Astrocyte (in vitro differentiated cells and primary cell): ENCODE data around the gene EPAS1. TPM values are rescaled to one million over a fixed set of nuclear protein-coding genes. Genes with fewer than 3 reads are reported as not detected.

Experiments used
- DNase-seq: peaks from one replicate; pipeline ENCODE4 v3.0.0-alpha.2; 2010; ENCODE audit warnings: low read depth
- FAIRE-seq: peaks from 2 replicates; lab custom pipeline; 2011; peaks lifted over from hg19 to GRCh38; lab: Jason Lieb, UNC
- H2AFZ ChIP-seq: 2 replicates; pipeline ENCODE4 v1.6.0; 2012; ENCODE audit warnings: low read depth, low read length, inconsistent platforms
- H3K27ac ChIP-seq: 2 replicates; pipeline ENCODE4 v1.5.1; 2011; ENCODE audit warnings: low read depth, low read length, inconsistent platforms
- H3K27me3 ChIP-seq: 2 replicates; pipeline ENCODE4 v1.6.0; 2011; ENCODE audit warnings: low read length, inconsistent platforms; ENCODE audit not compliant: insufficient read depth
- H3K36me3 ChIP-seq: 2 replicates; pipeline ENCODE4 v1.5.1; 2011; ENCODE audit warnings: low read length, inconsistent platforms; ENCODE audit not compliant: insufficient read depth
- H3K4me1 ChIP-seq: 2 replicates; pipeline ENCODE4 v1.5.1; 2011; ENCODE audit warnings: low read length, inconsistent platforms; ENCODE audit not compliant: insufficient read depth
- H3K4me2 ChIP-seq: 2 replicates; pipeline ENCODE4 v1.6.0; 2012; ENCODE audit warnings: low read length, inconsistent platforms
- H3K4me3 ChIP-seq: 2 replicates; pipeline ENCODE4 v1.5.1; 2011; ENCODE audit warnings: low read depth, mild to moderate bottlenecking, low read length, inconsistent platforms; ENCODE audit not compliant: insufficient read depth
- H3K79me2 ChIP-seq: 2 replicates; pipeline ENCODE4 v1.6.0; 2012; ENCODE audit warnings: mild to moderate bottlenecking, low read length, inconsistent platforms; ENCODE audit not compliant: insufficient read depth
- H3K9ac ChIP-seq: 2 replicates; pipeline ENCODE4 v1.6.0; 2012; ENCODE audit warnings: mild to moderate bottlenecking, low read length, inconsistent platforms
- H3K9me3 ChIP-seq: 2 replicates; pipeline ENCODE4 v1.5.1; 2012; ENCODE audit warnings: low read depth, mild to moderate bottlenecking, low read length, inconsistent platforms; ENCODE audit not compliant: insufficient read depth
- H4K20me1 ChIP-seq: 2 replicates; pipeline ENCODE4 v1.6.0; 2012; ENCODE audit warnings: low read length, inconsistent platforms; ENCODE audit not compliant: insufficient read depth
- H3K27ac Mint-ChIP-seq: one replicate; pipeline ENCODE4 v1.8.0; 2021; ENCODE audit warnings: mild to moderate bottlenecking, mixed read lengths; ENCODE audit not compliant: unreplicated experiment
- H3K27me3 Mint-ChIP-seq: one replicate; pipeline ENCODE4 v1.8.0; 2021; ENCODE audit warnings: low read depth, mixed read lengths; ENCODE audit not compliant: unreplicated experiment
- H3K36me3 Mint-ChIP-seq: one replicate; pipeline ENCODE4 v1.8.0; 2021; ENCODE audit warnings: low read depth, mixed read lengths; ENCODE audit not compliant: unreplicated experiment
- H3K4me1 Mint-ChIP-seq: one replicate; pipeline ENCODE4 v1.8.0; 2021; ENCODE audit warnings: low read depth, mixed read lengths; ENCODE audit not compliant: unreplicated experiment
- H3K4me3 Mint-ChIP-seq: one replicate; pipeline ENCODE4 v1.8.0; 2021; ENCODE audit warnings: mild to moderate bottlenecking, moderate library complexity, mixed read lengths; ENCODE audit not compliant: unreplicated experiment
- H3K9me3 Mint-ChIP-seq: one replicate; pipeline ENCODE4 v1.8.0; 2021; ENCODE audit warnings: mild to moderate bottlenecking, mixed read lengths; ENCODE audit not compliant: unreplicated experiment
- CTCF ChIP-seq: IDR thresholded peaks from 2 replicates; pipeline ENCODE4 v1.5.1; 2011; ENCODE audit warnings: low read depth, mild to moderate bottlenecking, inconsistent platforms, low read length, moderate library complexity; ENCODE audit not compliant: insufficient read depth
- EZH2 ChIP-seq: IDR thresholded peaks from 2 replicates; pipeline ENCODE4 v1.6.1; 2012; ENCODE audit warnings: mild to moderate bottlenecking, low read length, inconsistent platforms; ENCODE audit not compliant: insufficient read depth
- total RNA-seq: library from RNA; stranded (reverse); gene quantifications from 2 replicates; pipeline ENCODE4 v1.2.1, GENCODE V29; 2021

Gene EPAS1
- total RNA-seq, 1 donor from 2014 or later: 42.8 TPM

GRCh38 chr2:46296216-46296839 is 879 bp upstream of the EPAS1 start:
- H3K9ac ChIP-seq: peak overlapping the region; percentile 66
- no peaks in the 10 kb centered on the region for H3K36me3 ChIP-seq
- H4K20me1 ChIP-seq: peaks cover 4% of the 10 kb centered on the region
- peak overlapping the region; percentile 58 for H3K4me3 ChIP-seq
- no peaks in the 10 kb centered on the region for H3K9me3 ChIP-seq
- peaks cover 32% of the 10 kb centered on the region for H3K4me1 ChIP-seq
- H3K4me2 ChIP-seq: peak overlapping the region; percentile 86
- peaks cover 5% of the 10 kb centered on the region for H3K9me3 Mint-ChIP-seq
- FAIRE-seq (no peak), DNase-seq (no peak)
- peaks cover 62% of the 10 kb centered on the region for H3K27me3 Mint-ChIP-seq
- H3K4me1 Mint-ChIP-seq: peaks cover 3% of the 10 kb centered on the region
- no peaks in the 10 kb centered on the region for H3K36me3 Mint-ChIP-seq
- H2AFZ ChIP-seq: peak overlapping the region; percentile 82
- no peaks in the 10 kb centered on the region for H3K79me2 ChIP-seq
- H3K27ac ChIP-seq: no peak overlapping the region
- peaks cover 50% of the 10 kb centered on the region for H3K27me3 ChIP-seq
- peak overlapping the region; percentile 77 for H3K4me3 Mint-ChIP-seq
- H3K27ac Mint-ChIP-seq: no peak overlapping the region
- TF ChIP-seq CTCF (no peak), EZH2 (no peak)

DNA sequence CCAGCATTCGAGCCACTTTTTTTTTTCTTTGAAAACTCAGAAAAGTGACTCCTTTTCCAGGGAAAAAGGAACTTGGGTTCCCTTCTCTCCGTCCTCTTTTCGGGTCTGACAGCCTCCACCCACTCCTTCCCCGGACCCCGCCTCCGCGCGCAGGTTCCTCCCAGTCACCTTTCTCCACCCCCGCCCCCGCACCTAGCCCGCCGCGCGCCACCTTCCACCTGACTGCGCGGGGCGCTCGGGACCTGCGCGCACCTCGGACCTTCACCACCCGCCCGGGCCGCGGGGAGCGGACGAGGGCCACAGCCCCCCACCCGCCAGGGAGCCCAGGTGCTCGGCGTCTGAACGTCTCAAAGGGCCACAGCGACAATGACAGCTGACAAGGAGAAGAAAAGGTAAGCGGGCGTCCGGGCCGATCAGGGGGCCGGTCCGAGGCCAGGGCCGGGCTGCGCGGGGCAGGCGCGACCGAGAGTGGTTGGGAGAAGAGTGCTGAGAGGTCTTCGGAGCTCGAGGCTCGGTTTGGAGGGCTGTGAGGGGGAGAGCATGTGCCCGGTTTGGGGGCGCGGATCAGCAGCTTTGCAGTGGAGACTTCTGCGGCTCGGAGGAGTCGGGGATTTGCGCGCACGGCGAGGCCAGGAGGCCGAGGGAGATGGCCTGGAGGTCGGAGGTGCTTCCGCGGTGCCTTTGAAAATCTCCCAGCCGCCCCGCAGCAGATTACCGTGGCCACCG is 502 bp downstream of the EPAS1 start:
- Histone ChIP-seq H2AFZ (peak overlapping the region; percentile 72), H3K27me3 (peaks cover 61% of the 10 kb centered on the region), H3K27ac (no peak overlapping the region), H4K20me1 (peaks cover 4% of the 10 kb centered on the region), H3K4me2 (peak overlapping the region; percentile 86), H3K9me3 (no peaks in the 10 kb centered on the region), H3K4me3 (peak overlapping the region; percentile 67), H3K36me3 (no peaks in the 10 kb centered on the region), H3K4me1 (peaks cover 32% of the 10 kb centered on the region), H3K79me2 (no peaks in the 10 kb centered on the region), H3K9ac (peak overlapping the region; percentile 70)
- DNase-seq (no peak), FAIRE-seq (no peak)
- H3K36me3 Mint-ChIP-seq: no peaks in the 10 kb centered on the region
- H3K4me1 Mint-ChIP-seq: peaks cover 3% of the 10 kb centered on the region
- H3K27ac Mint-ChIP-seq: no peak overlapping the region
- peak; percentile 59 for TF ChIP-seq EZH2
- no peak for TF ChIP-seq CTCF
- H3K9me3 Mint-ChIP-seq: peaks cover 1% of the 10 kb centered on the region
- peak overlapping the region; percentile 89 for H3K4me3 Mint-ChIP-seq
- H3K27me3 Mint-ChIP-seq: peaks cover 61% of the 10 kb centered on the region

GRCh38 chr2:46298272-46298521 is 990 bp downstream of the EPAS1 start:
- FAIRE-seq (no peak), DNase-seq (no peak)
- Histone ChIP-seq H3K9ac (peak overlapping the region; percentile 70), H2AFZ (peak overlapping the region; percentile 72), H3K4me1 (peaks cover 32% of the 10 kb centered on the region), H3K9me3 (no peaks in the 10 kb centered on the region), H3K27ac (no peak overlapping the region), H3K79me2 (no peaks in the 10 kb centered on the region), H3K4me3 (peak overlapping the region; percentile 67), H3K4me2 (peak overlapping the region; percentile 86), H3K27me3 (peaks cover 61% of the 10 kb centered on the region), H4K20me1 (peaks cover 4% of the 10 kb centered on the region), H3K36me3 (no peaks in the 10 kb centered on the region)
- H3K4me1 Mint-ChIP-seq: peaks cover 3% of the 10 kb centered on the region
- H3K4me3 Mint-ChIP-seq: peak overlapping the region; percentile 89
- peaks cover 64% of the 10 kb centered on the region for H3K27me3 Mint-ChIP-seq
- H3K36me3 Mint-ChIP-seq: no peaks in the 10 kb centered on the region
- H3K27ac Mint-ChIP-seq: no peak overlapping the region
- H3K9me3 Mint-ChIP-seq: peaks cover 1% of the 10 kb centered on the region
- TF ChIP-seq CTCF (no peak), EZH2 (peak; percentile 21)
